HK-2 (cell line): ENCODE results near the gene BPIFB4.
"Not testable (repeated sequence)": the region's sequence is repeated elsewhere in the genome, so short reads cannot be mapped to it uniquely, and the experiment has no call there.

Experiments
- DNase-seq: peaks from one replicate; pipeline ENCODE4 v3.0.0-alpha.2; 2018; ENCODE audit not compliant: unreplicated experiment

The BPIFB4 gene

DNA sequence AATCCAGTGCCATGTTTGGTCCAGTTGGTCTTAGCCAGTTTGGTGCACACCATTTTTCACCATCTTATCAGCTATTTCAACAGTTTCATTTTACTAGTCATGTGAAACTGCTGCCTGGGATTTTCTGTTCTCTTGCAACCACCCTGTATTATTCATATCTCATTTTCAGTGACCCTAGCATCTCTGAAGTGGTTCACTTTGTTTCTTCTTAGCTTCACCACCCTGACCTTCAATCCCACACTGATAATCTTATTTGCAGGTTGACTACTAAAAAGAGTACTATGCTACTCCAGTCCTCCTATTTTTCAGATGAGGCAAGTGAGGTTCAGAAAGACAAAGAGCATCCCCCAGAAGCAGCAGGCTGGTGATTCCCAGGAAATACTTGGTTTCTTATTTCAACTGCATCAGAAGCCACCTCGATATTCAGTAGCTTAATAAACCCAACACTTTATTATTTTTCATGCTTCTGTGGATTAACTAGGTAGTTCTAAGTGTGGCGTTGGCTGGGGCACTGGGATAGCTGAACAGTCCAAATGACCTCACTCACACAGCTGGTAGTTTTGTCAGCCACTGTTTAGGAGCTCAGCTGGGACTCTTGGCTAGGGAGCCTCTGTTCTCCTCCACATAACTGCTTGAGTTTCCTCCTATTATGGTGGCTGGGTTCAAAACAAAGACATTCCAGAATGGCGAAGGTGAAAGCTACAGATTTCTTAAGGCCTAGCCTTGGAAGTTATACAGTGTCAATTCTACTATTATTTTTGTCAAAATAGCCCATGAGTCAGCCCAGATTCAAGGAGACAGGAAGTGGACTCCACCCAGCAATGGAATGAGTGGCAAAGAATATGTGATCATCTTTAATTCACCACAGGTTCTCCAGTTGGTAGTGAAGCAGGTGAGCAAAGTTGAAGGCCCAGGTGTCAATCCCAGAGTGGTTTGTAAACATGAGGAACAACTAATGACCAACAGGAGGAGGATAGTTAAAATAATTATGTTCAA, 40.6 kb downstream of the BPIFB4 start:
- DNase-seq, result no peak

DNA sequence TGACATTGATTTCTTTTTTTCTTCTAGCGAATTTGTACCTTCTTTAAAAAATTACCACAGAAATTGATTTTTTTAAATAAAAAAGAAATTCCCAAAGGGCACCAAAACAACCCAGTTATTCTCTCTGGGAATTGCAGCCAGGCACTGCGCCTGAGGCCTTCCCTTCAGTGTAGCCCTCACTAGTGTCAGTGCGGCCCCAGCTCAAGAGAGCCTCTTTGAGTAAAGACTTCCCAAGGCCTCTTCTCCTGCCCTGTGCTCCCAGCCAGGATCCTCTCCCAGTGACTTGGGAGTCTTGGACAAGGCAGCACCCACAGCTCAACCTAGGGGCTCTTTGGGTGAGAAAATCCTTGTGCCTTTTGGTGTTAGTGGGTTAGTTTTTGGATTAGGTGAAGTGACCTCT, 41.5 kb downstream of the BPIFB4 start:
- no peak for DNase-seq

GRCh38 chr20:33122297-33122696, 42.9 kb downstream of the BPIFB4 start:
- DNase-seq, result not testable (repeated sequence)

DNA sequence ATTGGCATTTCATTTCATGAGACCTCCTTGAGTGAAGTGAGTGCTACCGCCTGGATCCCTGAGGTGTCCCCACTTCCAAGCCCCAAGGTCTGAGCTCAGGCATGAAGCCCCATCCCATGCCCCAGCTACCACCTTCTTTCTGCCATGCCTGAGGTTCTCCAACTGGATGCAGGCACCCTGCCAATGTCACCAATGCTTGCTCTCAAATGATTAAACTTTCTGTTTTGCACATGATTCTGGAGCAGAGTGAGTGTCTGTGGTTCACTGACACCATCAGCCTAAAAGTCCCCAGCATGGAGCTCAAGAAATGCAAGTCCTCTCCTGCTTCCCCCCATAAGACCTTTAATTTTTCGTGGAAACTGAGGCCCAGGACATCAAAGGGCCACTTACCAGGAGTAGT, 44.8 kb downstream of the BPIFB4 start:
- no peak for DNase-seq

DNA sequence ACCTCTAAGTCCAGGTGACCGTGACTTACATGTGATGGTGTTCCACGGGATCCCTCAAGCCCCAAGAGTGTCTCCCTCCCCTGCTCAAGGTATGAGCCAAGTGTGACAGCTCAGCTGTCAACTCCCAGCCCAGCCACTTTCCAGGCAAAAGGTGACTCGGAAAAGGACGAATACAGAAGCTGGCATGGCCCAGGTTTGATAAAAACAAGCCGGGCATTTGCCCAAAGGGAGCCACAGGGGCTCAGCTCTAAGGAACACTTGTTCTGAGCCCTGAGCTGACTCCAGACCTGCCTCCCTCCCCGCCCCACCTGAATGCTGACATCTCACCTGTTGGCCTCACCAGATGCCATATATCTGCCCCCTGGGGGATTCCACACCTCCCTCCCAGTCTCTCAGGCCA, 45.6 kb downstream of the BPIFB4 start:
- no peak for DNase-seq

- DNase-seq, result no peak
These were observed 46.5 kb downstream of the BPIFB4 start for GRCh38 chr20:33125983-33126382.

GRCh38 chr20:33127422-33128097, 48.1 kb downstream of the BPIFB4 start:
- no peak for DNase-seq

- DNase-seq, result no peak
These were observed 51.2 kb downstream of the BPIFB4 start for GRCh38 chr20:33130568-33131061.

GRCh38 chr20:33131949-33132473, 52.6 kb downstream of the BPIFB4 start:
- DNase-seq, result no peak

- no peak for DNase-seq
These were observed 53.3 kb downstream of the BPIFB4 start for GRCh38 chr20:33132513-33133372.

DNA sequence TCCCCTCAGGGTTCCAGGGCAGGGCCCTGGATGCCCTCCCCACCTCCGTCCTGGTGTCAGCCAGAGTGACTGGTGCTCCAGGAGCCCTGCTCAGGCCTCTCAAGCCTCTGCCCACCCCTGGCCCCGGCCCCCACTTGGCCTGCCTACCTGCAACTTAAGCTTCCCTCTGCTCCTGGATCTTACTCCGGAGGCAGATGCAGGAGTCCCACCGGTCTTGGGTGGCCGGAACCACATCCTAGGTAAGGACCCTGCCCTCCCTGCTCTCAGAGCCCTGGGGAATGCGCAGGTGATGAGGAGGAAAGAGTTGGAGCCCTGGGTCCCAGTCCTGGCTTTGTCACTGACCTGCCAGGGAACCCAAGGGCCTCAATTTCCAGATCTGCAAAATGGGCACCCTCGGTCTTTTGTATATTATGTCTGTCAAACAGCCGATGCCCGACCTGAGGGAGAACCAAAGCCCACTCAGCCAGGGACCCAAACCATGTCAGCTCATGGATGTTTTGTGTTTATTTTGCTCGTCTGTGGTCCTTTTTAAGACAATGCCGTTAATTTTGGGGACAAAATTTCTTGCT, 54.0 kb downstream of the BPIFB4 start:
- DNase-seq, result no peak

DNA sequence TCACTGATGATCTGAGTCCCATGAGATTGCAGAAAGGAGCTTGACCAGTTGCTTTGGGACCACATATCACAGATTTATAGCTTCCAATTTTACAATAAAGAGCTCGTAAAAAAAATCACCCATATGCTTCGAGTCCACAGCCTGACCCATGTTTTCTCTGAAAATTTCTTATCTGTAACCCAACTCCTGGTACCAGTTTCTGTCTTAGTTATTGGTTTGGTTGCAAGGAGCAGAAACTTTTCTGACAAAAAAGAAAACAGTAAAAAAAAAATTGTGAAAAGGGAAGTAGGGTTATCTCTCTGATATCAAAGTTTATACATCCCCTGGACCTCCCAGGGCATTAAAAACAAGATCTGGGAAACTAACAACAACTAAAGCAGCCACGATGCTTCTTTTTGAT, 57.8 kb downstream of the BPIFB4 start:
- no peak for DNase-seq

- no peak for DNase-seq
These were observed 60.0 kb downstream of the BPIFB4 start for GRCh38 chr20:33139467-33139866.

GRCh38 chr20:33145521-33145920, 66.1 kb downstream of the BPIFB4 start:
- no peak for DNase-seq

DNA sequence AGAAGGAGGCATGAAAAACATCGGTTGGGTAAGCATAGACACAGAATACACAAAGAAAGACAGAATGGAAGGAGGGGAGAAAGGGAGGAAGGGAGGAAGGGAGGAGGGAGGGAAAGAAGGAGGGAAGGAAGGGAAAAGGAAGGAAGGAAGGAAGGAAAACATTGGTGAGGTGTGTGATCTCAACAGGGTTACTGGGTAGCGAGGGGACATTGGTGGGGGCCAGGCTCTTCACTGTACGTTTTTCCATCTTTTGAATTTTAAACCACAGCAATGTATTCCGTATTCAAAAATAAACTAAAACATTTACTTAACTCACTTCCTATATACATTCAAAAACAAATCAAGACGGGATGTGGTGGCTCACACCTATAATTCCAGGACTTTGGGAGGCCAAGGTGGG, 67.9 kb downstream of the BPIFB4 start:
- no peak for DNase-seq

DNA sequence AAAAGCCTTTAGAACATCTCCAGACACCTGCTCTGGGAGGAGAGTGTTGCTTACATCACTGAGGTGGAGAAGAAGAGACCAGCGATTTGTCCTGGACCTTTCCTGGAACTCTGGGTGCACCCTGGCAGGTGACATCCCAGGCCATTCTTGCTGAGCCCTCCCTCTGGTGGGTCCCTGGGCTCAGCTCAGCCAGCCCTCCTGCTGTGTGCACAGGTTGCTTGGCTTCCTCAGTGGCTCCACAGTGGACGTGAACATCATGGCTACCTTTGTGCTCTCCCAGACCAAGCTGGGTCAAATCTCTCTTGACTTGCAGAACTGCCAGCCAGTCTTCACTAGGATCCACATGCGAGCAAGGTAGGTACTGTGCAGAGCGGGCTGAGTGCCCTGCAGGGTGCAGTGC, 68.6 kb downstream of the BPIFB4 start:
- no peak for DNase-seq

GRCh38 chr20:33154252-33154651, 74.8 kb downstream of the BPIFB4 start:
- DNase-seq, result no peak

DNA sequence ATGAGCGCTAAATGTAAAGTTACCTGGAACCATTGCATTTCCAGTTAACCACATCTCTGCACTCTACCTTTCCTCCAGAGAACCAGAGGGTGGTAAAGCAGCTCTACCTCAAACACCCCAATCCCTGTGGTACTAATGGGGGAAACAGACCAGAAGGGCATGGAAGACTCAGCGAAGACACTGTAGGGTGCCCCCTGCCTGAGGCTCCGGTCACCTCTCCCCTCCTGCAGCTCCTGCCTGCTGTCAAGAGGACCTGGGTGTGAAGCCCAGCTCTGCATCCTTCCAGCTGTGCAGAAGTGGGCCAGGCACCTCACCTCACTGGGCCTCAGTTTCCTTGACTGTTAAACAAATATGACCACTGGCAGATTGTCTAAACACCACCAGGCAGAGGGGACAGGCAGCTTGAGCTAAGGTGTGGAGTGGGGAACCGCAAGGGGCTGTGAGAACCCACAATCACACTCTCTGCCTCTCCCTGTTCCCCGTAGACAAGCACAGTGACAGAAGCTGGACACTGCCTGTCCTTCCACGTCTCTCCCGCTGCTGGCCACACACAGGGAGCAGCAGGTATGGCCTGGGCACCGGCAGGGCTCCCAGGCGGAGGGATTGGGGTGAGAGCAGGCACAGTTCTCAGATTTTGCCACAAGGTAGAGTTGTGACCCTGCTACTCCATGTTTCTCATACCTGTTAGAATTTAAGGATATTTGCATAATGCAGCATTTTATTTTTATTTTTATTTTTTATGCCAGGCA, 79.4 kb downstream of the BPIFB4 start:
- DNase-seq, result no peak

- no peak for DNase-seq
These were observed 80.3 kb downstream of the BPIFB4 start for GRCh38 chr20:33159713-33160112.

GRCh38 chr20:33160681-33161080, 81.2 kb downstream of the BPIFB4 start:
- no peak for DNase-seq
